GM18520 (cell line): ENCODE results near the gene VPS13D.
"Not testable (repeated sequence)": the region's sequence is repeated elsewhere in the genome, so short reads cannot be mapped to it uniquely, and the experiment has no call there.

Experiments
- ATAC-seq: cut with Tn5 transposase; IDR thresholded peaks from one replicate; pipeline ENCODE4 v1.9.1; 2021; ENCODE audit not compliant: unreplicated experiment

The VPS13D gene

GRCh38 chr1:12358499-12358898 is 128.7 kb downstream of the VPS13D start:
- ATAC-seq, result no peak

DNA sequence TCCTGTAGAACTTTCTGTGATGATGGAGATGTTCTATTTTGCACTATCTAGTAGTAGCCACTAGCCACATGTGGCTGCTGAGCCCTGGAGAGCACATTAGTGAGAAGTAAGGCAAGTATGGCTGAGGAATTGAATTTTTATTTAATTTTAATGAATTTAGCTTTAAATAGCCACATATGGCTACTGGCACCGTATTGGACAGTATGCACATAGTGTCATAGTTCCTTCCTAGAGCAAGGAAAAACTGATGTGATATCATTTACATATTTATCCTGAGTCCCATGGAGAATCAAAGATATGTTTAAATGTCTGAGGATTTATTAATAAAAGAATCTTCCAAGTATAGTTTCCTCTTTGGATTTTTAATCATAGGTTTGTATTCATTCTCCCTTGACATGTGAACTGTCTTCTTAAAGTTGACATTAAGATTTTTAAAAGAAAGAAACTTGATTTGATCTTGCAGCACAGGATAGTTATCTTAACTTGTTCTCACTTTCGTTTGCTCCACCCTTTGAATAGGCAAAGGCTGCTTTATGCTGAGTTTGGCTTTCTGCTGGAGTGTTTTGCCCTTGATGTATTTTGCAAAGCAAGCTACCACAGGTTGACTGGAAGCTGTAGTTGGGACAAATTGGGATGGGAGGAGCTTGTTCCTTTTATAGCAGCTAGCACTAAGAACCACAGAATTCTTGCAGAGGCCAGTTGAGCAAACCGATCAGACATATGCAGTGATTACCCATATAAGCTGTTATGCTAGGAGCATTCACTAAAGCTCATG is 129.7 kb downstream of the VPS13D start:
- ATAC-seq, result no peak

DNA sequence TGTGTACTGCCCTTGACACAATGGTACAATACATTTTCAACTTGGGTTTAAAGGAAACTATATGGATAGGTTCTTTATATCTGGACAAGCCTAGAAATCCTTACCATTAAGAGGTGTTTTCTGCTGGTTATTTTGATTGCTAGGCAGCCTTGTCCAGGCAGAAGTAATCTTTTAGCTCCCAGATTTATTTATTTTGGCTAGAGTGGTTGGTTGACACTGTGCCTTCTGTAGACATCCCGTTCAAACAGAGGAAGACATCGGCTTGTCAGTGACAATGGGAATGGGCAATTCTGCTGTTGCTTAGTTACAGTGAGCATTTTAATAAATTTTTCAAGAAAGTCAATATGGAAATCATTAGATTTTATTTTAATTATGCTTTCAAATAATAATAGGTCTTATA is 138.8 kb downstream of the VPS13D start:
- no peak for ATAC-seq

- no peak for ATAC-seq
Observed at GRCh38 chr1:12369258-12369657, 139.4 kb downstream of the VPS13D start.

DNA sequence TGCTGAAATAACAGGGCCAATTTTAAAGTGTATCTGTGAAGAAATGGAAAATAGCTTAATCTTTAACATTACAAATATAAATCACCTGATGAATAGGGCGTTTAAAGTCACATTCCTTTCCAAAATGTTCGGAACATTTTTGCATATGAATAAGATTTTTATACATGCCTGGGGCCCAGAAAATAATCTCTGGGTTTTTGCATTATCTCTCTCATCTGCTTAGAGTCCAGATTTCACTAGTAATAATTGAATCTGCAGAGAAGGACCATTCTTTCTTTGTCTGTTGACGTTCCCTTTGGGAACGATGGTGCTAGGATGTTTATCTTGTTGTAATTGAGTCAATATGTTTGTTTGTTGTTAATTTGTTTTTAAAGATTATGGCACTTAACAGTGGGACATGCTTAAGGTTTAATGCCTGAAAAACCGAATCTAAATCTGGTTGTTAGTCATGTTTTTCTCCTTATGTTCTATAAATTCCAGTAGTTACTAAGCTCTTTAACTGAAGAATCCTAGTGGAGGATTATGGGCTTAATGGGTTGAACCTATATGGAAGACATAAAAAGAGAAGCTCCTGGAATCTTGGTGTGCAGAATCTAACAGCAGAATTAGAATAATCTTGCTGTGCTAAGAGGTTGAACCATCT is 140.6 kb downstream of the VPS13D start:
- ATAC-seq, result no peak

DNA sequence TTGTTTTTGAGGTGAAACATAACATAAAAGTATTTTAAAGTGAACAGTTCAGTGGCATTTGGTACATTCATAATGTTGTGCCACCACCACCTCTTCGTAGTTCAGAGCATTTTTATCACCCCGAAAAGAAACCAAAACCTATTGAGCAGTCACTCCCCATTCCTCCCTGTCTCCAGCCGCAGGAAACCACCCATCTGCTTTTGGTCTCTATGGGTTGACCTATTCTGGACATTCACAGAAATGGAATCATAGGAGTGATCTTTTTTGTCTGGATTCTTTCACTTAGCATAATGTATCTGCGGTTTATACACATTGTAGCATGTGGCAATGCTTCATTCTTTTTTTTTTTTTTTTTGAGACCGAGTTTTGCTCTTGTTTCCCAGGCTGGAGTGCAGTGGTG is 141.2 kb downstream of the VPS13D start:
- ATAC-seq, result no peak

DNA sequence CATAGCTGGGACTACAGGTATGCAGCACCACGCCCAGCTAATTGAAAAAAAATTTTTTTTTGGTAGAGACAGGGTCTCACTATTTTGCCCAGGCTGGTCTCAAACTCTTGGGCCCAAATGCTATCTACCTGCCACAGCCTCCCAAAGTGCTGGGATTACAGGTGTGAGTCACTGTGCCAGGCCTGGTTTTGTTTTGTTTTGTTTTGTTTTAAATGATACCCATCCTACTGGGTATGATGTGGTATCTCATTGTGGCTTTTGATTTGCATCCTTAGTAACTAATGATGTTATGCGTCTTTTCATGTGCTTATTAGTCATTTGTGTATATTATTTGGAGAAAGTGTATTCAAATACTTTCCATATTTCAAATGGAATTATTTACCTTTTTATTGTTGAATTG is 142.3 kb downstream of the VPS13D start:
- no peak for ATAC-seq

GRCh38 chr1:12372761-12373160 is 142.9 kb downstream of the VPS13D start:
- no peak for ATAC-seq

GRCh38 chr1:12375133-12375829 is 145.5 kb downstream of the VPS13D start:
- no peak for ATAC-seq

DNA sequence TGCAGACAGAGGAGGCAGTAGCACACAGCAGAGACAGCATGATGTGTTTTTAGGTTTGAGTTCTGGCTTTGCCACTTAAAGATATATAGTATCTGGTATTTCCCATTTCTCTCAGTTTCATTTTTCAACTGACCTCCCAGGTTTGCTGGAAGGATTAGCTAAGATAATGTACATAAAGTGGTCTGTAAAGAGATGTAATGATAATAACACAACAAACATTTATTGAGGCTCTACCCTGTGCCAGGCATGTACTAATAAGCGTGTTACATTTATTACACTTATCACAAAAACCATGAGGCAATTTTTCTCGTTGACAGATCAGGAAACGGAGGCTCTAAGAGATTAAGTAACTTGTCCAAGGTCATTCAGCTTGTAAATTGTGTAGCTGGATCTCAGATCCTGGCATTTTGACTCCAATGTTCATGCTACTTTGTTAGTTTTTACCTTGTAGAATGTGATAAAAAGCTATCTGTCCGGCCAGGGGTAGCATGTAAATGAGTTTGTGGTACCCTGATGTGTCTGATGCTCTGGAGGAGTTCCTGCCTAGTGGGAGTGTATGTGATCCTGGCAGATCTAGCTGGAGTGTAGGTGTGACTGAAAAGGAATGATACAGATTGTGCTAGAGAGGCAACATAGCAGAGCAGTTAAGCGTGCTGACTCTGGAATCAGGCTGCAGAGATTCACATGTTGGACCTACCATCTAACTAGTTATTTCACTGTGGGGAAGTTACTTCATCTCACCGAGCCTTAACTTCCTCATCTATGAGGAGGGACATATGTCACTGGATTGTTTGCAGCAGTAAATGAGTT is 146.6 kb downstream of the VPS13D start:
- no peak for ATAC-seq

DNA sequence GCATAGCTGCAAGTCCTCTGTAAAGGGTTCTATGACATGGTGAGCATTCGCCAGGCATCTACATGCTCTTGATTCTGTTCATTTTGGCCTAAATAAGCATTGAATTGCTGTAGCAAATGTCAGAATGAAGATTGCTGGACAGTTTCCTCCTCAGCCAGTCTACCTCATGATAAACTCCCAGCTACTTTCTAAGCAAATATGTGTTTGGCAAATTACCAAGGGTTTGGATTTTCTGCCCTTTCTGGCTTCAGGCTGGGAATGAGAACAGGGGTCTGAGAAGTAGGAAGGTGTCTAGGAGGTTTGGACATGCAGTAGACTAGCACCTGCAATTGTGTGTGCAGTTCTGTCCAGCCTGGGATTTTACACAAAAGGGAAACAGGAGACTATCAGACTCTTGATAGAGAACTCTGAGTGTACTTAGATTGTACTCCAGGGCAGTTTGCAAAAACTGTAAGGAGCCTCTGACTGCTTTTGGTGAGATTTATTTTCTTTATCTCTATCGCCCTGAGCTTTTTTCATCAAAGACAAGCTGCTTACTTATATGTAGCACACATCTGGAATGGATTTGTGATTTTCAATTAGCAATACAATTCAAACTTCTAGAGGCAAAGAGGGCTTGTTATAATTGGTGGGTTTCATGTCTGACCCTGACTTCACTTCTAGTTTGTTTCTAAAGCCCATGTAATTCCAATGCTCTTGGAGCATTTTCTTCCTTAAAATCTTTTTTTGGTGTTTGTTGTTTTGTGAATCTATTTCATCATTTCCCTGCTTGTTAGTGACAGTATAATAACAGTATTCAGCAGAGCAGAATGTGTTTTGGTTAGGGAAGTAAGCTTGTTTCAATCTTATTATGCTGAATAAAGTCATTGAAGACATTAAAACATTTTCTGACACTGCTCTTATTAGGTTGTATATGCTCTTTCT is 150.8 kb downstream of the VPS13D start:
- no peak for ATAC-seq

DNA sequence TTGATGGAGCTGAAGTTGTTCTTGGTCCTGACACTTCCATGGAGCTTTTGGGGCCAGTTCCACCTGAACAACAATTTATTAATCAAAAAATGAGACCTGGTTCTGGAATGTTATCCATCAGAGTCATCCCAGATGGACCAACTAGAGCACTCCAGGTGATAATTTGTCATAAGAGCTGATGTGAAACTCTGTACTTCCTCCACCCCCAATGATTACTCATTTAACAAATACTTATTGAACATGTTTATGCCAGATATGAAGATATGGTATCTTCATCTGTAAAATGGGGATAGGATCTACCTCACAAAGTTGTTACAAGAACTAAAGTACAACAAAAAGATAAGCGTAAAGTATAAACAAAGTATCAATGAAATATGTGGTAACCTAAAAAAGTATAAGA is 153.2 kb downstream of the VPS13D start:
- no peak for ATAC-seq

DNA sequence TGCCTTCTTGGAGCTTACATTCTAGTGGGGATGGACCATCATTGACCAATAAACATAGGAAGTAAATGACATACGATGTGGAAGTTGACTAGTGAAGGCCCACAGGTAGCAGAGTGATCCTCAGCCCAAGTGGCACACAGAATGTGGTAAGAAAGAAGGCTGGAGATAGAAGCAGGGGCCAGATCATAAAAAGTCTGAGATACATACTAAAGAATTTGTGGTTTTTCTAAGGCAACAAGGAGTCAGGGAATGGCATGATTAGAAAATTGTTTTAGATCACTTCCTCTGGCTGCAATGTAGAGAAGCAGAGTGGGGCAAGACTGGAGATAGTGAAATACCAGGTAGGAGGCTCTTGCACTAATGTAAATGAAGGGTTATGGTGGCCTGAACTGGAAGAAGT is 154.0 kb downstream of the VPS13D start:
- ATAC-seq, result no peak

GRCh38 chr1:12384836-12385456 is 155.1 kb downstream of the VPS13D start:
- ATAC-seq, result no peak

GRCh38 chr1:12386130-12386529 is 156.3 kb downstream of the VPS13D start:
- ATAC-seq, result no peak

DNA sequence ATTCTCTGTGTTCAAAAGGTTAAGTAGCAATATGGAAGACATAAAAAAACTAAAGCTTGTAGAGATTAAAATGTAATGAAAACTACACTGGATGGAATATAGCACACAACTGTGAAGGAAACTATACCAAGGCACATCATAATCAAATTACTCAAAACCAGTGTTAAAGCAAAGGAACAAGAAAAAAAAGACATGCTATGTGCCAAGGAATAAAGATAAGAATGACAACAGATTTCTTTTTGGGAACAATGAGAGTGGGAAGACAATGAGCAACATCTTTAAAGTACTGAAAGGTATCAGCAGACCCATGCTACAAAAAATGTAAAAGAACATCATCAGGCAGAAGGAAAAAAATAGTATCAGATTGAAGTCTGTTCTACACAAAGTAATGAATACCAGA is 157.8 kb downstream of the VPS13D start:
- ATAC-seq, result no peak

- not testable (repeated sequence) for ATAC-seq
Observed at GRCh38 chr1:12390296-12390695, 160.5 kb downstream of the VPS13D start.

DNA sequence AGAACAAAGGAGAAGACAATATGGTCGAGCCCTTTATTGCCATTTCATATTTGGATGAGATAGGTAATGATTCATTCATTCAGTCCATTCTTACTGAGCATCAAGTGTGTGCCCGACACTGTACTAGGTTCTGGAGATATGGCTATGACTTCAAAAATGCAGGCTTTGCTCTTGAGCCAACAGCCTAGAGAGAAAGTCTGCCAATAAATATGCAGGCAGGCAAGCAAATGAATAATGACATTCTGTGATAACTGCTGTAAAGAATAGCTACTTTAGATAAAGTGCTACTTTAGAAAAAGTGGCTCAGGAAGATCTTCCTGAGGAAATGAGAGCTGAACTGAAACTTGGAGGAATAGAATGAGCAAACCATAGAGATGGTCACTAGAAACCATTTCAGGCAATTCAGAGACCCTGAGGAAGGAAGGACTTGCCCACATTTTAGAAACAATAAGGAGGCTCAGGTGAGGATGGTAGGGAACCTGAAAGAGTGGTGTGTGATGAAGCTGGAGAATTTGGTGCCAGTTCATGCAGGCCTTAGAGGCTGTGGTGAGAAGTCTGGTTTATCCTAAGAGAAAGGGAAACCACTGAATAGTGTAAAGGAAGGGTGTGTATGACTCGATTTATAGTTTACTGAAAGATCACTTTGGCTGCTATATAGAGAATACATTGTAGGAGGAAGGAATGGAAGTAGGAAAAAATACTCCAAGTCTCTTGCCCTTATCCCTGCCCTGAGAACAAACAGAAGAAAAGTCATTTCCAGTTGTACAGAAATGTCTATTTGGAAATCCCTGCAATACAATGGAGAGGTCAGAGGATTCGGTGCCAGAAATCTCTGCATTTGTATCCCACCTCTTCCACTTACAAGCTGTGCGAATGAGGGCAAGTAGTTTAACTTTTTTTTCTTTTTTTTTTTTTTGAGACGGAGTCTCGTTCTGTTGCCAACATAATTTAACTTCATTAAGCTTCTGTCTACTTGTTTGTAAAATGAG is 167.9 kb downstream of the VPS13D start:
- ATAC-seq, result no peak

GRCh38 chr1:12398479-12398878 is 168.6 kb downstream of the VPS13D start:
- ATAC-seq, result no peak
